Hematopoietic multipotent progenitor cell treated with erythropoietin and hydrocortisone succinate and interleukin-3 and kit ligand, for 4 days (in vitro differentiated cells): ENCODE results near the gene IMMP2L.
"Not testable (repeated sequence)": the region's sequence is repeated elsewhere in the genome, so short reads cannot be mapped to it uniquely, and the experiment has no call there.

Source experiments
- DNase-seq: peaks from one replicate; pipeline ENCODE4 v3.0.0-alpha.2; 2015

Gene IMMP2L

GRCh38 chr7:111505422-111505821, 56.9 kb downstream of the IMMP2L start:
- not testable (repeated sequence) for DNase-seq

- DNase-seq: not testable (repeated sequence)
These were observed 60.5 kb downstream of the IMMP2L start for GRCh38 chr7:111501799-111502198.

DNA sequence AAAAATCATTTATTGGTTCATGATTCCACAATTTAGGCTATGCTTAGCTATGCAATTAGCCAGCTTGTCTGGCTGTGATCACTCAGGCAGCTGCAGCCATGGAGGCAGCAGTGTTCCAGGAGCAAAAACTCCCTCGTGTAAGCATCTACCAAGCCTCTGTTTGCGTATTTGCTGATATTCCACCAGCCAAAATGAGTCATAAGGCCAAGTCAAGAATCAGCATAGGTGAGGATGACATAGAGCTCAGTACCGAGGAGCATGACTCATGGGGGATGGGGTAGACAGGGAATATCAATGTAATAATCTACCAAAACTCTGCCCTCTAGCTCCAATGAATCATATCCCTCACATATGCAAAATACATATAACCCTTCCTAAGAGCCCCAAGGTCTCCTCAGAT, 63.3 kb downstream of the IMMP2L start:
- no peak for DNase-seq

- no peak for DNase-seq
These were observed 63.8 kb downstream of the IMMP2L start for GRCh38 chr7:111498391-111499007.

DNA sequence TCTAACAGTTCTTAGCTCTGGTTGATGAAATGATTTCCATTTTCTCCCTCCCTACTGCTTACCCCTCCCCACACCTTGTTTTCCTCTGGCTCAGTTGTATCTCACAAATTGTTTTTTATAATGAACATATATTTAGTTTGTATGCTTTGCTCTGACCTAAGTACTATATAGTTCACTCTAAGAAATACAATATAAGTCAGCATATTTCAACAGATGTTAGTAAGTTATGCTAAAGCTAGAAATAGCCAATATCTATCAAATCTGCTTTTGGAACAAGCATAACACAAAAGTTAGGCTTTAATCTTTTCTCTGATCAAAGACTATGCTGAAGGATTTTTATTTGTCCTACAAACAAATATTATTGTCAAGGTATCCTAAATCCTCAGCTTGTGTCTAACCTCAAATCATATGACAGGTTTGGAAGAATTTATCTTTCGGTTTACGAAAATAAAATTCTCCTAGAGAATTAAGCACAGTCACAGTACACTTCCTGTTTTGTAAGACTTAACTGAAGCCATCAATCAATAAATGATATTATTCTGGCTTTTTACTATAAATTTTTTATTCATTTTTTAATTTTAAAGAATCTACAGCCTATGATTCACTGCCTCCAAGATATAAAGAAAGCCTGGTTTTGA, 67.0 kb downstream of the IMMP2L start:
- DNase-seq: no peak

DNA sequence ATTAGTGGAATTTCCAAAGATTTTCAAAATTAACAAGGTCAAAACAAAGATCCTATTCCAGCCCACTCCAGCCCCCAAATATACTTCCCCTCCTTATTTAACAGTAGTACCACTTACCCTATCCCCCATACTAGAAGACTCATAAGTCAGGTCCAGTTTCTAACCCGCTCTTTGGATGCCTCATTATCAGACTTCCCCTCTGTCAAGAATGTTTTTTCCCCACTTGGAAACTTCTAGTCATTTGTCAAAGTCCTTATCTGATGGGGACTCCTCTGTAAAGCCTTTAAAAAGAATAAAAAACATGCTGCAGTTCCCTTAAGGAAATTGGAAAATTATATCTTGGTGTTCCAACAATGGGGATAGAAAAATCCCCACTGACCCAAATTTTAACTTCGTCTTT, 70.1 kb downstream of the IMMP2L start:
- DNase-seq: peak; percentile 31

DNA sequence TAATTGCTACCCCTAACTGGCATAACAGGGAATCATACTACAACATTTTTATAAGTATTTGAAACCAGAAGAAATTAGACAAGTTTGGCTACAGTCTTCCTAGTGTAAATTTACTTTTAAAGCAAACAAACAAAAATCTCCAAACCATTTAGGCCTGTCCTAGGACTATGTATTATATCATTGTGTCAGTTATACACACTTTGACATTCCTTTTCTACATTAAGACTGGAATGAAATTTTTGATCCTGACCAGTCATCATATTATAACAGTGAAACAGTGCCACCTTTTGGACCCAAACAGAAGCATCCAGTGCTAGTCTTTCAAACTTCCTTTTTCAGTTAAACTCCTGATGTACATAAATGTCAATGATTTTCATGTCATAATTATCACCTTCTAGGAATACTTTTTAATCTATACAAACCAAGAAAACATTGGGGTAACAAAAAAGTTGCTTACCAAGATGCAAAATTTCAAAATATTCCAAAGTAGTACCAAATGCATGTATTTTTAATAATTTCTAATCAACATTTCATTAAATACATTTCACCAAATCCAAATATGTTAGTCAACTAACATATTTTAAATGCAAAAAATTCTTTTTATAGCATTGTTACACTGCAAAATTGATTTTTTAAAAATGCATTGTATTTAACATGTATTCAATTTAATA, 75.7 kb downstream of the IMMP2L start:
- DNase-seq: peak; percentile 80

GRCh38 chr7:111485701-111486380, 76.5 kb downstream of the IMMP2L start:
- no peak for DNase-seq

GRCh38 chr7:111483078-111483477, 79.2 kb downstream of the IMMP2L start:
- no peak for DNase-seq

DNA sequence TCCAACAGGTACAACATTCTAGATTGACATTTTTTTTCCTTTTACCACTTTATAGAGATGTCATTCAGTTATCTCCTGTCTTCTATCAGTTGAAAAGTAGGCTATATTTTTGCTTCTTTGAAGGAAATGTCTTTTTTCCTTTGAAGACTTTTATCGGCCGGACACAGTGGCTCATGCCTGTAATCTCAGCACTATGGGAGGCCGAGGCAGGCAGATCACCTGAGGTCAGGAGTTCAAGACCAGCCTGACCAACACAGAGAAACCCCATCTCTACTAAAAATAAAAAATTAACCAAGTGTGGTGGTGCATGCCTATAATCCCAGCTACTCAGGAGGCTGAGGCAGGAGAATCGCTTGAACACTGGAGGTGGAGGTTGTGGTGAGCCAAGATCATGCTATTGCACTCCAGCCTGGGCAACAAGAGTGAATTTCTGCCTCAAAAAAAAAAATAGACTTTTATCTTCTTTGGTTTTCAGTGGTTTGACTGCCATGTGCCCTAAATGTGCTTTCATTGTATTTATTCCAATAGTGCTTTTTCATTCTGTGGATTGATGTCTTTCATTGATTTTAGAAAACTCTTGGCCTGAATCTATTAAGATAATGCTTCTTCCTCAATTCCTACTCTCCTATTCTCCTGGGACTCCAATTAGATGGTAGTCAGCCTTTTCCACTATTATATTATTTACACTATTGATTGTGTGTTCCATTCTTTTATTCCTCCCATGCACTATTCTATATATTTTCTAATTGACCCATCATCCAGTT, 84.6 kb downstream of the IMMP2L start:
- no peak for DNase-seq

GRCh38 chr7:111476586-111477293, 85.6 kb downstream of the IMMP2L start:
- no peak for DNase-seq

DNA sequence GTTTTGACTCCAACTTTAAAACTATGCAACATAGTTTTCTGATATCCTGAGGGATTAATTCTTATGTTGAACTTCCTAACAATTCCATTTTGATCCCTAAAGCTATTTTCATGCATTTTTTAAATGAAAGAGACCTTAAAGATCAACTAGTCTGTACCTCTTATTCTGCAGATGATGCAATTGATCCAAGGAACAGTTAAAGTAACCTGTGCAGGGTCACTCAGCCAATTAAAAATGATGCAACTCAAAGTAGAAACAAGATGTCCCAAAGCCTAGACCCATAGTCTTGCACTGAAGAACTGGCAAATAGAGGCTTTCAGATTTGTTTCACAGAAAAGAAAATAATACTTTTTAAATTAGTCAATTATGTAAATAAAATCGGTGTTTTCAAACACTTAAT, 86.3 kb downstream of the IMMP2L start:
- no peak for DNase-seq

- no peak for DNase-seq
These were observed 86.9 kb downstream of the IMMP2L start for GRCh38 chr7:111475419-111475748.

DNA sequence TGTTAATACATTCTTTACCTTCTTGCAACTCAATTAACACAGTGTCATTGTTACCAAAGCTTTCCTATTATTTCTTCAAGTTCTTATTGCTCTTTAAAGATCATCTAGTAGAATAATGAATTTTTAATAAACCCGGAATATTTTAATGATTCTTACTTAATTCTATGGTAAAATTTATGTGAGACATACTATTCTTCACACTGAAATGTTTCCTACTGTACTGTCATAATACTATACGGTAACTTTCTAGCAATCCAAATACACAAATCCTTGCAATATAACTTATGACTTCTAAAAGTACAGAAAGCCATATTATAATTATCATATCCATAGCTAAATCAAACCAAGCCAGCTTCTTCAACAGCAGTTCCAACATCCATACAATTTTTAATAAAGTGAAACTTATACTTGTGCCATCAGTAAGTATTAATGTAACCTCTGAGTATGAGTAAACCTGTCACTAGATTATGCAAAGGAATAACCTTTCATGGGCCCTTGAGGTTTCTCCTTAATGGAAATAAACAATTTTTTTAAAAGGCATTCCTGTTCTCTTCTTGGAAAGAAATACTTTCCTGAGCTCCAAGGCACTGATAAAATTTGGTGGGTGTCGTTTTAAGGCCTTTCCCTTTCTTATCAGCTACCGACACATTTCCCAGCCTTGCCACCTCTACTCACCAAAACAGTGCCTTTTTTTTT, 87.4 kb downstream of the IMMP2L start:
- DNase-seq: peak; percentile 83

- DNase-seq: no peak
These were observed 88.7 kb downstream of the IMMP2L start for GRCh38 chr7:111473449-111474198.

DNA sequence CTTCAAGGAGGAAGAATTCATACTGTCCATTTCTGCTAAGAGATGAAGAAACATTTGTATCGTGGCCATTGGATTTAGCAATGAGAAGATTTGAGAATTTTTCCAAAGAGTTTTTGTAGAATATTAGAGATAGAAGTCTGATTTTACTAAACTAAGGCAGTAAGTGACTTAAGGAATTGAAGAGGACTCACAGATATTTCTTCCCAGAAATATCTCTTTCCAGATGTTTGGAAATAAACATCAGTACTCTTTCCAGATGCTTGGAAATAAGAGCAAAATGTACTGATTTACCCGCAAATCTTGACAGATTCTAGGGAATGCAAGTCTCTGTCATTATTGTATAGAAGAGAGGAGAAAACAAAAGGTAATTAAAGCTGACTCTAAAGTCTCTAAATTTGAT, 91.3 kb downstream of the IMMP2L start:
- no peak for DNase-seq

- DNase-seq: not testable (repeated sequence)
These were observed 92.4 kb downstream of the IMMP2L start for GRCh38 chr7:111469894-111470293.

- DNase-seq: not testable (repeated sequence)
These were observed 96.5 kb downstream of the IMMP2L start for GRCh38 chr7:111465774-111466173.

DNA sequence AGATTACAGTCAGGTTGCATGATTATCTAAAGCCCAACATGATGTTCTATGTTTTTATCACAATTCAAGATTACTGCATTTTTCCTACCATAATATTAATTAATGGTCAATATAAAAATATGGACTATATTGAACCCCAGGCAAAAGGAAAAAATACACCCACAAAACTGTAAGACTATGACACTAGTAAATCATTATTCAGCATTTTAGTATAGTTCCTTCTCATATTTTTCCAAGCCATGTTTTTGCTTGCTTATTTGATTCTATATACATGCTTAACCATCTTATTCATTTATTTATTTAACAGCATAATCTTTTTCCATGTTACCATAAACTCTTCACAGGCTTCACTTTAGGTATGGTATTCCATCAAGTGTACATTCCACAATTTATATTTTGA, 101.6 kb downstream of the IMMP2L start:
- DNase-seq: no peak

DNA sequence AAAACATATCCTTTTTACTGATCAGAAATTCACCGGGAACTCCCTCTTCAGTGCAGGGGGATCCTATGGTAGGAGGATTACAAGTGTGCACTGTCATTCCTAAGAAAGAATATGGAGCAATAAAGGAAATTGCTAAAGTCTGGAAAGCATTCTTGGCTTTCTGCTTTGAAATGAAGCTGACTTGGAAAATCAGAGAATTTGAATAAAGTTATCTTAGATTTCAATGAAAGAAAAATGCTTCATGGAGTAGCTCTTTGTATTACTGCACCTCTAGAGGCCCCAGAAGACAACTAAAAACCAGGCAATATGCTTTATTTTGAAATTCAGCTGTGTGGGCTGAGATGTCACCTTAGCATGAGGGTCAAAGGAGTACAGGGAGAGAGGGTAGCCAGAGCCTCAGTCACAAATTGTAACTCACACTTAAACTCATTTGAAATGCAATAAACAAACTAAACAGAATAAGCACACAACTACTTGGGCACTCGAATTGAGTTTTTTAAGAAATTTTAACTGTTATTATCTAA, 102.5 kb downstream of the IMMP2L start:
- no peak for DNase-seq
